Measurements from ENCODE around the gene CADM2. TPM values are rescaled to one million over a fixed set of nuclear protein-coding genes. Genes with fewer than 3 reads are reported as not detected.

The CADM2 gene
- total RNA-seq, 1 experiment from 2014 or later = 10.9 TPM

DNA sequence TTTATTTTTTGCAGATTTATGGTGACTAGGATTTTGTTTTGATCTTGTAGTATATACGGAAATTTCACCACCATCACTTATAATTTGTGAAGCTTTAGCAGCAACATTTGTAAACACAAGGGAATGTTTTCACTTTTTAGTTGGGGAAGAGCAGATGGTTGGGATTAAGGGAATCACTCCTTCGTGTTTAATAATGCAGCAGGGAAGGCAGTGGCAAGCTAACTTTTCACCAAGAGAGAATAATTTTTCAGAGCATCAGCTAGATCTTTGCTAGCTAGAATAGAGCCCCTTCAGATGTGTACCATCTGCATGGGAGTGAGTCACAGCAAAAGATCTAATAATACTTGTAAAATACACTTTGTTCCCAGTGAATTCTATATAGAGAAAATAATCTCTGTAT is 632.7 kb downstream of the CADM2 start:
- Mint-ChIP-seq H3K27ac (no peak overlapping the region), H3K4me3 (no peak overlapping the region), H3K4me1 (peaks cover 0 to 7% of the 10 kb centered on the region in 2 experiments; a peak in 2 of 4 replicates), H3K36me3 (ENCODE audit: insufficient read depth in 1 of 3, low read depth in 3 of 3) (no peaks in the 10 kb centered on the region), H3K27me3 (ENCODE audit: low read depth) (no peaks in the 10 kb centered on the region), H3K9me3 (no peaks in the 10 kb centered on the region)
- Histone ChIP-seq H3K9ac (ENCODE audit: extremely low read depth, insufficient read length, low read length) (no peak overlapping the region), H2BK15ac (ENCODE audit: low read depth, low read length) (no peak overlapping the region), H4K91ac (ENCODE audit: insufficient read length, low read depth, low read length) (no peak overlapping the region), H3K27me3 (ENCODE audit: insufficient read depth, low read length) (no peaks in the 10 kb centered on the region), H3K4me1 (ENCODE audit: insufficient read depth, low read length) (no peaks in the 10 kb centered on the region), H2AK5ac (ENCODE audit: insufficient read length, low read length) (no peak overlapping the region), H3K79me2 (ENCODE audit: insufficient read depth, low read length) (no peaks in the 10 kb centered on the region), H3K23me2 (ENCODE audit: insufficient read length, low read depth, low read length, poor library complexity, severe bottlenecking) (no peaks in the 10 kb centered on the region), H3K27ac (ENCODE audit: insufficient read length, low read depth, low read length) (no peak overlapping the region), H3K18ac (ENCODE audit: insufficient read length, low read depth, low read length) (no peak overlapping the region), H3K23ac (ENCODE audit: insufficient read length, low read depth, low read length) (no peak overlapping the region), H4K20me1 (ENCODE audit: control insufficient read depth, insufficient read depth, insufficient read length) (no peaks in the 10 kb centered on the region), H2BK5ac (ENCODE audit: insufficient read length, low read length) (no peak overlapping the region), H3K14ac (ENCODE audit: insufficient read depth, low read length) (no peak overlapping the region), H2BK12ac (ENCODE audit: insufficient read length, low read depth, low read length) (no peak overlapping the region), H4K8ac (replicated peaks; ENCODE audit: insufficient read length, low read depth, low read length) (no peak overlapping the region), H3K4me2 (ENCODE audit: insufficient read depth, insufficient read length, low read length) (no peak overlapping the region), H3K4ac (ENCODE audit: low read depth, low read length) (no peak overlapping the region), H3K9me3 (ENCODE audit: control insufficient read depth, low read depth, low read length) (no peaks in the 10 kb centered on the region), H2BK20ac (ENCODE audit: low read depth, low read length, poor library complexity, severe bottlenecking) (no peak overlapping the region), H3K56ac (ENCODE audit: insufficient read length, low read depth, low read length) (no peak overlapping the region), H3T11ph (ENCODE audit: low read length) (no peak overlapping the region), H2BK120ac (ENCODE audit: low read depth, low read length, poor library complexity, severe bottlenecking) (no peak overlapping the region), H2AFZ (ENCODE audit: low read length) (no peak overlapping the region), H3K79me1 (ENCODE audit: insufficient read depth, low read depth, low read length, poor library complexity, severe bottlenecking) (no peaks in the 10 kb centered on the region), H4K5ac (ENCODE audit: insufficient read length, low read depth, low read length) (no peak overlapping the region)
- WGBS (ENCODE audit: extremely low coverage, insufficient read length, low lambda C conversion rate) = no CpG with 5 or more reads among the region's 2 CpGs
- no peak for DNase-seq
- TF ChIP-seq, protein P1, sequence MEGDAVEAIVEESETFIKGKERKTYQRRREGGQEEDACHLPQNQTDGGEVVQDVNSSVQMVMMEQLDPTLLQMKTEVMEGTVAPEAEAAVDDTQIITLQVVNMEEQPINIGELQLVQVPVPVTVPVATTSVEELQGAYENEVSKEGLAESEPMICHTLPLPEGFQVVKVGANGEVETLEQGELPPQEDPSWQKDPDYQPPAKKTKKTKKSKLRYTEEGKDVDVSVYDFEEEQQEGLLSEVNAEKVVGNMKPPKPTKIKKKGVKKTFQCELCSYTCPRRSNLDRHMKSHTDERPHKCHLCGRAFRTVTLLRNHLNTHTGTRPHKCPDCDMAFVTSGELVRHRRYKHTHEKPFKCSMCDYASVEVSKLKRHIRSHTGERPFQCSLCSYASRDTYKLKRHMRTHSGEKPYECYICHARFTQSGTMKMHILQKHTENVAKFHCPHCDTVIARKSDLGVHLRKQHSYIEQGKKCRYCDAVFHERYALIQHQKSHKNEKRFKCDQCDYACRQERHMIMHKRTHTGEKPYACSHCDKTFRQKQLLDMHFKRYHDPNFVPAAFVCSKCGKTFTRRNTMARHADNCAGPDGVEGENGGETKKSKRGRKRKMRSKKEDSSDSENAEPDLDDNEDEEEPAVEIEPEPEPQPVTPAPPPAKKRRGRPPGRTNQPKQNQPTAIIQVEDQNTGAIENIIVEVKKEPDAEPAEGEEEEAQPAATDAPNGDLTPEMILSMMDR (conservative IDR thresholded peaks at IDR 0.05) = no peak

Measured in H9 (cell line).